ENCODE data around the gene KLHL10. TPM values are rescaled to one million over a fixed set of nuclear protein-coding genes. Genes with fewer than 3 reads are reported as not detected.

The KLHL10 gene
- polyA plus RNA-seq, 6 donors from 2014 or later = not detected

DNA sequence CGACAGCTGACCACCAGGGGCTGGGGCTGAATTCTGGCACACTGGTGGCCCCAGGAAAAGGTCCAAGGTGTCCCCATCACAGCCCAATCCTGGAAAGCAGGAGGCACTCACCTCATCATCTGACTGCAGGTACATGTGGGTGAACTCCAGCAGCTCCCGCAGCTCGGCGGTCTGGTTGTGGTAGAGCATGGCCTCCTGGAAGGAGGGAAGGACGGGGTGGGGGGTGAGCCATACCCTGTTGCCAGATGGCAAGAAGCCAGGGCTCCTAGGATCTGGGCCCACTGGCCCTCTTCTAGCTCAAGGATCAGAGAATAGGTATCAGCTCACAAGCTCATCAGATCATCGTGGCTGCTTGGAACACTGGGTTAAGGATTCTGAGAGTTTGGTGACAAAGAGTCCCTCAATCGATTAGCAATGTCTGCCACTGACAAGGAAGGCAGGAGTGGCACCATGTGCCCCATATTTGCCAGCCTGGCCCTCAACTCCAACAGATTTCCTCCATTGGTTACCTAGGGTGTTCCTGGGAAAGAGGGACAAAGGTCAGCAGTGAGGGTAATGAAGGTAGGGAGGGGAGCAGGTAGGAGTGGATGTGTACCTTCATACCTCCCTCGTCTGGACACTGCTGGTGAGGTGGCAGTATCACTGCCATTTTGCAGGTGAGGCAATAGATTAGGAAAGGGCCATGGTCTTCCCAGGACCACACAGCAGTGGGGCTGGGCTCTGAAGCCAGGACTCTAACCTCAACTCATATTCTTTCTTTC lies 30.8 kb upstream of the KLHL10 start:
- Mint-ChIP-seq H3K27me3 (peaks cover 3 to 18% (median 11%) of the 10 kb centered on the region in 3 donors), H3K4me1 (peaks cover 9 to 17% (median 11%) of the 10 kb centered on the region in 3 donors), H3K27ac (no peak overlapping the region), H3K4me3 (no peak overlapping the region), H3K9me3 (no peaks in the 10 kb centered on the region), H3K36me3 (no peaks in the 10 kb centered on the region)
- ATAC-seq (ENCODE audit: low read depth in 2 of 2) = no peak
- DNase-seq = no peak

DNA sequence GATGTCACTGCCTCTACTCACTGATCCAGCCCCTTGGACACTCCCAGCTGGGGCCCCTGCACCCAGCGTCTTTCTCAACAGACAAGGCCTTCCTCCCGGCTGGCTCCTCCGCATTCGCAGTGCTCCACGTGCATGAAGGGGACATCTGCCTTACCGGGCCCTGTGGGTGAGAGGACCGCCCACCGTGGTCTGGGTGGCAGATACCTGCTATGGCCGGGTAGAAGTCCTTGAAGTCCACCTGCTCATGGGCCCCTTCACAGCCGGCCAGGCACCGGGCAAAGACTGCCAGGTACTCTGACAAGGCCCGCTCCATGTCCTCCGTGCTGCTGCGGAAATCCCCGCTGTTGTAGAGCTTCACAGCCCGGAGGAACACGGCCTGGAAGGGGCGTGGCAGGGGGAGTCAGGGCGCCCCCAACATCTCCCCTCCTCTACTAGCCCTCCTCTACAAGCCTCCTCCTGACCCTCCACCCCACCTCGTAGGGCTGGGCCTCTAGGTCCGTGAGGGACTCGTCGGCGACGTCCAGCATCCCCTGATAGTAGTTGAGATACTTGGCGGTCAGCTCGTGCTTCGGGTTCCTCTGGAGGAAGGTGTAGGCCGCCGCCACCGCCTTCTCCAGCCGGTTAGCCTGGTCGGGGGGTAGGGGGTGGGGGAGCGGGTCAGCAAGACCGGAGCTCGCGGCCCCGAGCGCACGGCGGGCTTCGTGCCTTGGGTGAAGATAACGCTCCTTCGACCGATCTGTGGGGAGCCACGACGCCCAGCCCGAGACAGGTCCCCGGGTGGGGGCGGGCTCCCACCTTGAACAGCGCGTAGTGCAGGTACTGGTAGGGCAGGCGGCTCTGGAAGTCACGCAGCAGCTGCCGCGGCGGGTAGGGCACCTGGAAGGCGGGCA lies 26.7 kb upstream of the KLHL10 start:
- DNase-seq (no peak), ATAC-seq (ENCODE audit: low read depth in 2 of 2) (peak; percentile 42 to 44)
- no peaks in the 10 kb centered on the region for H3K9me3 Mint-ChIP-seq
- H3K4me3 Mint-ChIP-seq = peak overlapping the region; percentile 45 to 93 (median 76)
- H3K4me1 Mint-ChIP-seq = peaks cover 10 to 21% (median 15%) of the 10 kb centered on the region in 3 donors
- H3K36me3 Mint-ChIP-seq = no peaks in the 10 kb centered on the region
- peaks cover 6 to 34% (median 10%) of the 10 kb centered on the region in 3 donors for H3K27me3 Mint-ChIP-seq
- no peak overlapping the region for H3K27ac Mint-ChIP-seq

DNA sequence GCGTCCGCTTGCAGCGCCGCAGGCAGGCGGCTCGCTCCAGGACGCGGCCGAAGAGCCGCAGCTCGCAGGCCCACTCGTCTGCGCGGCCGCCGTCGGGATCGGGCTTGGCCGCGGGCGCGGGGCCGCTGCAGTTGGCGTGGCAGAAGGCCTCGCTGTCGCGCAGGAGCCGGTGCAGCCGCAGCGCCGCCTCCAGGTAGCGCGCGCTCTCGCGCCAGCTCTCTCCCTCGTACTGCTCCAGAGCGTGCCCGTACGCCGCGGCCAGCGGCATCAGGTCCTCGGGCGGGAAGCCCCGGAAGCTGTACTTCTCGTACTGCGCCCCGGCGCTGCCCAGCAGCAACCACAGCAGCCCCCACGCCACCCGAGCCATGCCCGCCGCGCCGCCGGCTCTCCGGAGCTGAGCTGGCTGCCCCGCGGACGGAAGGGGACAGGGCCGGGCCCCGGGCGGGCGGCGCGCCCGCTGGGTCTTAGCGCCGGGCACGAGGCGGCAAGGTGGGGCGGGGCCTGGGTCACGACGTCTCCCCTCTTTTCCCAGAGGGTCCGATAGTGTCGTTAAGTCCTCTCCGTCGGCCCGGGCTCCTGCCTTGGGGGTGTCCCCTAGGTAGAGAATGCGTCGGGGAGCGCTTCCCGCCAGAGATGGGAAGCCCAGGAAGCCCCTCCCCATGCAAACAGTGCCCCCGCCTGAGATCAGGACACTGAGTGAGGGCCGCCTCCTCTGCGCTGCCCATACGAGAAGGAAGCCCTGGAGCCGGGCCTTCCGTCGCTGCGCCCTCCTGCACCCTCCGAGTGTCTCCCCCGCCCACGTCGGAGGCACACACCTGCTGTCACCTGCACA lies 25.9 kb upstream of the KLHL10 start, which contains the start of gene P3H4:
Gene P3H4, minus strand, starts transcription at position 401 of the 832 bp plus-strand sequence. Its CDS starts 34 bp downstream, at position 367.
- ATAC-seq (ENCODE audit: low read depth in 2 of 2) = peak; percentile 92 to 93
- H3K4me3 Mint-ChIP-seq = peak within 1 kb of the TSS; percentile 85 to 93 (median 91)

DNA sequence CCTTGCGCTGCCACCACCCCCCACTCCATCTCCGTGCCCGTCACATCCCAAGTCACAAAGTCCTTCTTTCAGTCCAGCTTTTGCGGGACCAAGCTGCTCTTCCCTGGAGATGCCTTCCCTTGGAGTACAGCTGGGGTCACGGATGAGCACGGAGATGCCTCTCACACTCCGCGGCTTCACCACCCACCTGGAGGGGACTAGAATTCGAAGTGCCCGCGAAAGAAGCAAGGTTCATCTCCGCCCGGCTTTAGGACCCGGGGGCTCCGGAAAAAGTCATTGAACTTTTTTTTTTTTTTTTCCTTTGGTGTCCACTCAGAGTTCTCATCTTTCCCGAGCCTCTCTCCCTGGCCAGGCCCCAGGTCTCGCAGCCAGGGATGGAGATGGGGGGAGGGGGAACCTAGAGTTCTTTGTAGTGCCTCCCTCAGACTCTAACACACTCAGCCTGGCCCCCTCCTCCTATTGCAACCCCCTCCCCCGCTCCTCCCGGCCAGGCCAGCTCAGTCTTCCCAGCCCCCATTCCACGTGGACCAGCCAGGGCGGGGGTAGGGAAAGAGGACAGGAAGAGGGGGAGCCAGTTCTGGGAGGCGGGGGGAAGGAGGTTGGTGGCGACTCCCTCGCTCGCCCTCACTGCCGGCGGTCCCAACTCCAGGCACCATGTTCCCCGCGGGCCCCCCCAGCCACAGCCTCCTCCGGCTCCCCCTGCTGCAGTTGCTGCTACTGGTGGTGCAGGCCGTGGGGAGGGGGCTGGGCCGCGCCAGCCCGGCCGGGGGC lies 25.1 kb upstream of the KLHL10 start, which contains the start of gene FKBP10:
Gene FKBP10, plus strand, starts transcription at position 624 of the 771 bp plus-strand sequence. Its CDS starts 31 bp downstream, at position 655.
- Mint-ChIP-seq H3K9me3 (no peaks in the 10 kb centered on the region), H3K27ac (peak within 1 kb of the TSS in 1 of 6 donors; percentile 7), H3K4me1 (peaks cover 10 to 21% (median 15%) of the 10 kb centered on the region in 3 donors), H3K4me3 (peak within 1 kb of the TSS; percentile 85 to 93 (median 91)), H3K27me3 (peaks cover 6 to 38% (median 10%) of the 10 kb centered on the region in 3 donors), H3K36me3 (no peaks in the 10 kb centered on the region)
- ATAC-seq (ENCODE audit: low read depth in 2 of 2) = peak in 1 of 2 donors; percentile 12
- no peak for DNase-seq

More for the DNA sequence above, 25.9 kb upstream of the KLHL10 start, which contains the start of gene P3H4:
- H3K4me1 Mint-ChIP-seq = peaks cover 10 to 21% (median 15%) of the 10 kb centered on the region in 3 donors
- H3K9me3 Mint-ChIP-seq = no peaks in the 10 kb centered on the region
- no peak within 1 kb of the TSS for H3K27ac Mint-ChIP-seq
- peak; percentile 72 for DNase-seq
- peaks cover 6 to 34% (median 10%) of the 10 kb centered on the region in 3 donors for H3K27me3 Mint-ChIP-seq
- no peaks in the 10 kb centered on the region for H3K36me3 Mint-ChIP-seq

DNA sequence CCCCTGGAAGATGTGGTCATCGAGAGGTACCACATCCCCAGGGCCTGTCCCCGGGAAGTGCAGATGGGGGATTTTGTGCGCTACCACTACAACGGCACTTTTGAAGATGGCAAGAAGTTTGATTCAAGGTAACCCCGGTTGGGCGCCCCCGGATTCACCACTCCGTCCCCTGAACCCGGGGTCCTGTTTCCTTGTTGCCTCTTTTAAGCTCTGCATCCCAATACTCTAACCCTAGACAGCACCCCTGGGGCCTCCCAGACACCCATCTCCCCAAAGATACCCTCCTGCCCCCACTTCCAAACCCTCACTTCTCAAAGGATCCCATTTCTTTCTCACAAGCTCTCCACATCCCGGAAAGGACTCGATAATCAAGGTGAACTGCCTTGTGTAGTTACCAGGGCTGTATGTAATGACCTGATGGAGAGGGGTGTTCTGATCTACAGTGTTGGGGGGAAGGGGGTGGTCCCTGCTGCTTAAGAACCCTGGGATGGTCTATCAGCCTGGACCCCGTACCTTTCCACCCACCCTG lies 24.4 kb upstream of the KLHL10 start:
- peak overlapping the region in 7 of 8 donors; percentile 23 to 93 (median 69) for H3K4me3 Mint-ChIP-seq
- DNase-seq = no peak
- no peaks in the 10 kb centered on the region for H3K9me3 Mint-ChIP-seq
- peak overlapping the region in 1 of 6 donors; percentile 7 for H3K27ac Mint-ChIP-seq
- no peaks in the 10 kb centered on the region for H3K36me3 Mint-ChIP-seq
- H3K27me3 Mint-ChIP-seq = peaks cover 6 to 42% (median 10%) of the 10 kb centered on the region in 3 donors
- H3K4me1 Mint-ChIP-seq = peaks cover 10 to 21% (median 15%) of the 10 kb centered on the region in 3 donors
- ATAC-seq (ENCODE audit: low read depth in 2 of 2) = no peak

DNA sequence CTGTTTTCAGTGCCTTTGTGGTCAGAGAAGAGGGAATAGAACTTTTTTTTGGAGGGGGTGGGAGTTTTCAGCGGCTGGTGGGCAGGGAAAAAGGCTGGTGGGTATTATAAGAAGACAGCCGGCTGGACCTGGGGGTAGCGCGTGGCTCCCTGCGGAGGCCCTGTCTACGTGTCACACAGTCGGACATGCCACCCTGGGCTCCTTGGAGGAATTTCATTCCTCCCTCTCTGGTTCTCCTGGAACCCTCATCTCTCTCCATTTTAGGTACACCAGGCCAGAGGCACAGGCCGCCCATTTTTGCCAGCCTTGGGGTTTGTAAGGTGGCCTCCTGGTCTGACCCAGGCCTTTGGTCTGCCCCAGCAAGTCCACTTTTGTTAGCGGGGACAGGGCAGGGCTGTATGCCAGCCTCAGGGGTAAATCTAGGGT lies 23.9 kb upstream of the KLHL10 start:
- Mint-ChIP-seq H3K4me1 (peaks cover 10 to 21% (median 15%) of the 10 kb centered on the region in 3 donors), H3K27me3 (peaks cover 6 to 47% (median 10%) of the 10 kb centered on the region in 3 donors), H3K9me3 (no peaks in the 10 kb centered on the region), H3K36me3 (no peaks in the 10 kb centered on the region), H3K4me3 (peak overlapping the region; percentile 25 to 93 (median 58)), H3K27ac (peak overlapping the region in 1 of 6 donors; percentile 7)
- DNase-seq (no peak), ATAC-seq (ENCODE audit: low read depth in 2 of 2) (no peak)

DNA sequence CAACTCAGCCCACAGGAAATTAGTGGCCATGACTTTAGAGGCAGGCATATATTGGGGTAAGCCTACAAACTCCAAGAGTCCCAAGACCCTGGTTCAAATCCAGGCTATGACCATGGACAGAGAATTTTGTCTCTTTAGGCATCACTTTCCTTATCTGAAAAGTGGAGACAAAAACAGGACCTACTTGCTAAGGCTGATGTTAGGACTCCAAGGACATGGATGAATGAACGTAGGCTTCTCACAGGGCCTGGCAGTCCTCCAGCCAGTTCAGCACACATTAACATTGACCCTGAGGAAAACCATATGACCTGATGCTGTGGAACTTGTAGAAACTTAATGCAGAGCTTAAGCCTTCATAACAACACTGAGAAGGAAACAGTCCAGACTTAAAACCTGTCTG lies 23.4 kb upstream of the KLHL10 start:
- Mint-ChIP-seq H3K27me3 (peaks cover 6 to 46% (median 10%) of the 10 kb centered on the region in 3 donors), H3K4me3 (peak overlapping the region in 3 of 8 donors; percentile 3 to 93 (median 37)), H3K27ac (no peak overlapping the region), H3K4me1 (peaks cover 10 to 21% (median 15%) of the 10 kb centered on the region in 3 donors), H3K36me3 (no peaks in the 10 kb centered on the region), H3K9me3 (no peaks in the 10 kb centered on the region)
- no peak for DNase-seq
- ATAC-seq (ENCODE audit: low read depth in 2 of 2) = no peak

DNA sequence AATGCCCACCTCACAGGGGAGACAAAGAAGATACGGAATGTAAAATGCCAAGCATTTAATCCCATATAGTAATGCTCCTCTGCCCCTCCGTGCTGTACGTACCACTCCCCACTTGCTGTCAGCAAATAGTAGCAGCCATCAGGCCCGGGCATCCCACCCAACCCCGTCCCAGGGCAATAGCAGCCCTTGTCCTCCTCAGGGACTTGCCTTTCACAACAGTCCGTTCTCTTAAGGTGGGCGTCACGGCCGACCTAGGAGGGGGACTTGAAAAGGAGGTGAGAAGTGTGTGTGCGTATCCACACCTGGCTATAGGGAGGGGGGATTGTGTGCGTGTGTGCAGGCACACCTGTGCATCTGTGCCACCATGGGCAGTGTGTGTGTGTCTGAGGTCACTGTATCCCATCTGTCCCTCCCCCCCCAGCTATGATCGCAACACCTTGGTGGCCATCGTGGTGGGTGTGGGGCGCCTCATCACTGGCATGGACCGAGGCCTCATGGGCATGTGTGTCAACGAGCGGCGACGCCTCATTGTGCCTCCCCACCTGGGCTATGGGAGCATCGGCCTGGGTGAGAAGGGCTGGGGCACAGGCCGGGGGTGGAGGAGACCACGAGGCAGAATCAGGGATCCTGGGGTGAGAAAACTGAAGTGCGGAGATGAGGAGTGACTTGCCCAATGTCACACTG lies 20.8 kb upstream of the KLHL10 start:
- H3K4me1 Mint-ChIP-seq = peaks cover 4 to 15% (median 12%) of the 10 kb centered on the region in 3 donors
- no peak overlapping the region for H3K4me3 Mint-ChIP-seq
- H3K27ac Mint-ChIP-seq = no peak overlapping the region
- peaks cover 0 to 35% (median 3%) of the 10 kb centered on the region in 3 donors for H3K27me3 Mint-ChIP-seq
- H3K36me3 Mint-ChIP-seq = no peaks in the 10 kb centered on the region
- DNase-seq (no peak), ATAC-seq (ENCODE audit: low read depth in 2 of 2) (no peak)
- H3K9me3 Mint-ChIP-seq = no peaks in the 10 kb centered on the region

DNA sequence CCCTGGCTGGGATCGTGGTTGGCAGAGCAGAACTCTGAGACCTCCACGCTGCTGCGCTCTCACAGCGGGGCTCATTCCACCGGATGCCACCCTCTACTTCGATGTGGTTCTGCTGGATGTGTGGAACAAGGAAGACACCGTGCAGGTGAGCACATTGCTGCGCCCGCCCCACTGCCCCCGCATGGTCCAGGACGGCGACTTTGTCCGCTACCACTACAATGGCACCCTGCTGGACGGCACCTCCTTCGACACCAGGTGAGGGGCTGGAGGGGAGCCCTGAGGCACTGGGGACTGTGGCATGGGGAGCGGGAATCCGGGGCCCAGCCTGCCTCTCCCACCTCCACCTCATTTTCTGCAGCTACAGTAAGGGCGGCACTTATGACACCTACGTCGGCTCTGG lies 19.6 kb upstream of the KLHL10 start:
- Mint-ChIP-seq H3K27me3 (peaks cover 0 to 26% (median 3%) of the 10 kb centered on the region in 3 donors), H3K4me1 (peaks cover 0 to 5% (median 3%) of the 10 kb centered on the region in 3 donors), H3K9me3 (no peaks in the 10 kb centered on the region), H3K36me3 (no peaks in the 10 kb centered on the region), H3K27ac (no peak overlapping the region), H3K4me3 (peak overlapping the region in 1 of 8 donors; percentile 11)
- ATAC-seq (ENCODE audit: low read depth in 2 of 2) (no peak), DNase-seq (no peak)

DNA sequence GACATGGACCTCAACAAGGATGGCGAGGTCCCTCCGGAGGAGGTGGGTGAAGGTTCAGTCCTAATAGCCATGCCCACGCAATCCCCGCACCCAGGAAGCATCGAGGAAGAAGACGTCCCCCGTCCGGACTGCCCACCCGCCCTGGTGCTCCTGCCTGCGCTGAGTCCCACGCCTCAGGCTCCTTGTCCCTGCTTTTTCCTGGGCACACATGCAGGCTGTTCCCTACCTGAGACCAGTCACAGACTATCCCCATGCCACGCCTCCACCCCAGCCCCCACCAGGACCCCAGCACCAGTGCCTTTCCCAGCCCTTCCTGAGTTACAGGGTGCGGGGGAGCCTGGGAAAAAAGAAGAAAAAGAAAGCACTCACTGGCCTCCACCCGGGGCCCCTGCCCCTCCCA lies 15.8 kb upstream of the KLHL10 start:
- H3K36me3 Mint-ChIP-seq = no peaks in the 10 kb centered on the region
- no peak overlapping the region for H3K27ac Mint-ChIP-seq
- DNase-seq (no peak), ATAC-seq (ENCODE audit: low read depth in 2 of 2) (no peak)
- H3K4me3 Mint-ChIP-seq = no peak overlapping the region
- no peaks in the 10 kb centered on the region for H3K4me1 Mint-ChIP-seq
- no peaks in the 10 kb centered on the region for H3K9me3 Mint-ChIP-seq
- peaks cover 0 to 20% (median 0%) of the 10 kb centered on the region in 3 donors for H3K27me3 Mint-ChIP-seq

Data from naive B cell (primary cell).